CD14-positive monocyte (primary cell): ENCODE data around the gene KIAA1328. TPM values are rescaled to one million over a fixed set of nuclear protein-coding genes. Genes with fewer than 3 reads are reported as not detected.

Experiments used
- DNase-seq, 3 donors: peaks; one replicate each; pipeline ENCODE4 v3.0.0-alpha.2; 2011 to 2022
- H2AFZ ChIP-seq: 2 replicates; pipeline ENCODE4 v1.6.0; 2012; ENCODE audit warnings: mild to moderate bottlenecking, low read depth, low read length, inconsistent platforms; ENCODE audit not compliant: insufficient read depth, poor library complexity, severe bottlenecking
- H3K27ac ChIP-seq, 2 donors: 1 replicate in 1 of 2; 2 replicates in 1 of 2; pipeline ENCODE4 v1.5.1; 2012 to 2013; ENCODE audit warnings: low read length in 2 of 2, control low read depth in 1 of 2, inconsistent platforms in 1 of 2, low read depth in 1 of 2, mild to moderate bottlenecking in 1 of 2
- H3K27me3 ChIP-seq, 2 donors: one replicate each; pipeline versions ENCODE4 v1.6.0 to v1.6.1; 2011 to 2013; ENCODE audit warnings: low read length in 2 of 2; ENCODE audit not compliant: control insufficient read depth in 2 of 2, insufficient read depth in 2 of 2
- H3K36me3 ChIP-seq, 2 donors: replicated peaks in 1 of 2; 1 replicate in 1 of 2; 2 replicates in 1 of 2; pipeline versions ENCODE4 v1.5.1 to v1.6.1; 2012 to 2013; ENCODE audit warnings: low read length in 2 of 2, control low read depth in 1 of 2, inconsistent platforms in 1 of 2, mild to moderate bottlenecking in 1 of 2; ENCODE audit not compliant: insufficient read depth in 2 of 2, control insufficient read depth in 1 of 2
- H3K4me1 ChIP-seq, 2 donors: 1 replicate in 1 of 2; 2 replicates in 1 of 2; pipeline versions ENCODE4 v1.5.1 to v1.6.1; 2012 to 2013; ENCODE audit warnings: low read length in 2 of 2, control low read depth in 1 of 2, inconsistent platforms in 1 of 2, mild to moderate bottlenecking in 1 of 2, moderate library complexity in 1 of 2; ENCODE audit not compliant: insufficient read depth in 2 of 2, control insufficient read depth in 1 of 2
- H3K4me2 ChIP-seq: replicated peaks from 2 replicates; pipeline ENCODE3; 2012; ENCODE audit warnings: low read length, moderate library complexity, mild to moderate bottlenecking; ENCODE audit not compliant: poor library complexity, severe bottlenecking; ENCODE audit errors: extremely low read depth
- H3K4me3 ChIP-seq, 3 experiments: fragments of 200-600 bp in 1 of 3; sonication (generic) in 1 of 3; replicated peaks in 1 of 3; 1 replicate in 2 of 3; 2 replicates in 1 of 3; pipeline ENCODE4 v1.5.1; 2011 to 2013; ENCODE audit warnings: low read length in 3 of 3, mild to moderate bottlenecking in 3 of 3, control low read depth in 2 of 3, low read depth in 2 of 3, inconsistent platforms in 1 of 3, moderate library complexity in 1 of 3
- H3K79me2 ChIP-seq: 2 replicates; pipeline ENCODE4 v1.6.0; 2012; ENCODE audit warnings: mild to moderate bottlenecking, control low read depth, inconsistent platforms, low read length, moderate library complexity; ENCODE audit not compliant: insufficient read depth
- H3K9ac ChIP-seq: 2 replicates; pipeline ENCODE4 v1.6.0; 2017; ENCODE audit warnings: low read length, mild to moderate bottlenecking; ENCODE audit not compliant: insufficient read depth, poor library complexity, severe bottlenecking
- H3K9me3 ChIP-seq, 2 donors: replicated peaks in 1 of 2; 1 replicate in 1 of 2; 2 replicates in 1 of 2; pipeline versions ENCODE4 v1.5.1 to v1.6.1; 2012 to 2013; ENCODE audit warnings: low read length in 2 of 2, control low read depth in 1 of 2; ENCODE audit not compliant: control insufficient read depth in 1 of 2, insufficient read depth in 1 of 2
- H4K20me1 ChIP-seq: 2 replicates; pipeline ENCODE4 v1.6.0; 2012; ENCODE audit warnings: mild to moderate bottlenecking, low read length, control low read depth, moderate library complexity; ENCODE audit not compliant: insufficient read depth
- H3K27ac Mint-ChIP-seq, 7 donors: one replicate each; pipeline ENCODE4 v1.8.0; 2020; ENCODE audit warnings: mild to moderate bottlenecking in 7 of 7, mixed read lengths in 7 of 7, moderate library complexity in 6 of 7, inconsistent platforms in 2 of 7
- H3K27me3 Mint-ChIP-seq, 3 donors: one replicate each; pipeline ENCODE4 v1.8.0; 2021 to 2022; ENCODE audit warnings: low read depth in 3 of 3, mild to moderate bottlenecking in 3 of 3, mixed read lengths in 3 of 3, moderate library complexity in 3 of 3, inconsistent platforms in 1 of 3
- H3K36me3 Mint-ChIP-seq, 2 donors: one replicate each; pipeline ENCODE4 v1.8.0; 2020; ENCODE audit warnings: mixed read lengths in 2 of 2, inconsistent platforms in 1 of 2, mild to moderate bottlenecking in 1 of 2
- H3K4me1 Mint-ChIP-seq: one replicate; pipeline ENCODE4 v1.8.0; 2020; ENCODE audit warnings: mild to moderate bottlenecking, mixed read lengths
- H3K4me3 Mint-ChIP-seq, 2 donors: one replicate each; pipeline ENCODE4 v1.8.0; 2020; ENCODE audit warnings: mild to moderate bottlenecking in 2 of 2, mixed read lengths in 2 of 2, moderate library complexity in 1 of 2
- H3K9me3 Mint-ChIP-seq, 7 donors: one replicate each; pipeline ENCODE4 v1.8.0; 2020 to 2022; ENCODE audit warnings: mixed read lengths in 7 of 7, mild to moderate bottlenecking in 6 of 7, moderate library complexity in 6 of 7, inconsistent platforms in 2 of 7
- WGBS: methylation state at CpG from one replicate; pipeline ENCODE4 v1.1.5; 2013; ENCODE audit warnings: missing lambda C conversion rate; ENCODE audit not compliant: insufficient coverage; 5-methylcytosine and 5-hydroxymethylcytosine counted together
- intact Hi-C, 2 donors: fragments of 100-400 bp; cut with micrococcal nuclease; formaldehyde crosslinking; loops; one replicate each; pipeline versions ENCODE4 v1.15.0 to v1.15.1; 2023
- polyA plus RNA-seq, 3 donors: library from polyadenylated mRNA; depleted of rRNA in 1 of 3; unstranded in 2 of 3; stranded (reverse) in 1 of 3; fragments of 300-500 nt in 2 of 3; fragments of >200 nt in 1 of 3; fragmentation: Illumina TruSeq in 2 of 3; gene quantifications; 1 replicate in 2 of 3; 2 replicates in 1 of 3; pipeline ENCODE4 v1.2.3, GENCODE V29; 2012 to 2021
- TF ChIP-seq, protein P1 (sequence below): fragments of 200-600 bp; IDR thresholded peaks from one replicate; pipeline ENCODE4 v1.8.0; 2022; ENCODE audit warnings: antibody characterized with exemption, mild to moderate bottlenecking

Gene KIAA1328
- polyA plus RNA-seq, 3 donors: 3.7 to 3.9 (median 3.8) TPM

DNA sequence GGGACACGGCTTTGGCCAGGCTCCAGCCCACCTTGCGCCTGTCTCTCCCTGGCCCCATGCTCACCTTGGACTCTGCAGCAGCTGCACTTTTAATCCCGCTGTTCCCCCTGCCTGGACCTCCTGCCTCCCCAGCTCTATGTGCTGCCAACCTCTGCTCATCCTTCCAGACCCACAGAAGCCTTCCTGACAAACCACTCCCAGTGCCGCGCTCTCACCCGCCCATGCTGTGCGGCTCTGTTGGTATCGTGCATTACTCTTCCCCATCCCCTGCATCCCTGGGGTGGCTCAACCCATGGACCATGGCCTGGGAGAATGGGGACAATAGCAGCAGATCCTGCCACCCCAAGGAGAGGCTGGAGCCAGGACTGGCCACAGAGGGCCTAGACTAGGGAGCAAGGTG, 433.1 kb downstream of the KIAA1328 start:
- H3K4me2 ChIP-seq: no peak overlapping the region
- Mint-ChIP-seq H3K4me1 (no peaks in the 10 kb centered on the region), H3K9me3 (peaks cover 0 to 6% (median 2%) of the 10 kb centered on the region in 7 donors), H3K4me3 (no peak overlapping the region), H3K27me3 (peaks cover 7 to 13% (median 10%) of the 10 kb centered on the region in 3 donors), H3K27ac (no peak overlapping the region), H3K36me3 (no peaks in the 10 kb centered on the region)
- no peak for DNase-seq
- H2AFZ ChIP-seq: no peak overlapping the region
- no peaks in the 10 kb centered on the region for H3K79me2 ChIP-seq
- no peaks in the 10 kb centered on the region for H4K20me1 ChIP-seq
- H3K27ac ChIP-seq: no peak overlapping the region
- H3K9ac ChIP-seq: no peak overlapping the region
- H3K9me3 ChIP-seq: no peaks in the 10 kb centered on the region
- H3K4me3 ChIP-seq: no peak overlapping the region
- TF ChIP-seq, protein P1, sequence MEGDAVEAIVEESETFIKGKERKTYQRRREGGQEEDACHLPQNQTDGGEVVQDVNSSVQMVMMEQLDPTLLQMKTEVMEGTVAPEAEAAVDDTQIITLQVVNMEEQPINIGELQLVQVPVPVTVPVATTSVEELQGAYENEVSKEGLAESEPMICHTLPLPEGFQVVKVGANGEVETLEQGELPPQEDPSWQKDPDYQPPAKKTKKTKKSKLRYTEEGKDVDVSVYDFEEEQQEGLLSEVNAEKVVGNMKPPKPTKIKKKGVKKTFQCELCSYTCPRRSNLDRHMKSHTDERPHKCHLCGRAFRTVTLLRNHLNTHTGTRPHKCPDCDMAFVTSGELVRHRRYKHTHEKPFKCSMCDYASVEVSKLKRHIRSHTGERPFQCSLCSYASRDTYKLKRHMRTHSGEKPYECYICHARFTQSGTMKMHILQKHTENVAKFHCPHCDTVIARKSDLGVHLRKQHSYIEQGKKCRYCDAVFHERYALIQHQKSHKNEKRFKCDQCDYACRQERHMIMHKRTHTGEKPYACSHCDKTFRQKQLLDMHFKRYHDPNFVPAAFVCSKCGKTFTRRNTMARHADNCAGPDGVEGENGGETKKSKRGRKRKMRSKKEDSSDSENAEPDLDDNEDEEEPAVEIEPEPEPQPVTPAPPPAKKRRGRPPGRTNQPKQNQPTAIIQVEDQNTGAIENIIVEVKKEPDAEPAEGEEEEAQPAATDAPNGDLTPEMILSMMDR: no peak
- no peaks in the 10 kb centered on the region for H3K4me1 ChIP-seq
- peaks cover 0 to under 1% of the 10 kb centered on the region in 2 donors for H3K27me3 ChIP-seq
- no peaks in the 10 kb centered on the region for H3K36me3 ChIP-seq
- WGBS: 93% methylated on average over 3 of the region's 8 CpGs
- intact Hi-C loops: no loop called here

DNA sequence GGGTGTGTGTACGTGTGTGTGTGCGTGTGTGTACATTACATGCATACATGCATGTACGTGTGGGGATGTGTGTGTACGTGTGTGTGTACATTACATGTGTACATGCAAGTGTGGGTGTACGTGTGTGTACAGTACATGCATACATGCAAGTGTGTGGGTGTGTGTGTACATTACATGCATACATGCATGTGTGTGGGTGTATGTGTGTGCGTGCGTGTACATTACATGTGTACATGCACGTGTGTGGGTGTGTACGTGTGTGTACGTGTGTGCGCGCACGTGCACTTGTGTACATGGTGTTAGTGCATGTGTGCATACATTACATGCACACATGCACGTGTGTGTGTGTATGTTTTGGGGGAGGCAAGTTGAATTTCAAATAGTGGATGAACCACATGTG, 436.0 kb downstream of the KIAA1328 start:
- no peak overlapping the region for H3K4me3 Mint-ChIP-seq
- Histone ChIP-seq H3K4me2 (no peak overlapping the region), H3K27me3 (no peaks in the 10 kb centered on the region), H3K36me3 (no peaks in the 10 kb centered on the region), H3K27ac (no peak overlapping the region), H3K79me2 (no peaks in the 10 kb centered on the region), H3K9me3 (no peaks in the 10 kb centered on the region), H3K4me1 (no peaks in the 10 kb centered on the region), H3K4me3 (no peak overlapping the region), H2AFZ (no peak overlapping the region), H3K9ac (no peak overlapping the region), H4K20me1 (no peaks in the 10 kb centered on the region)
- 85% methylated on average over 13 of the region's 14 CpGs for WGBS
- no peaks in the 10 kb centered on the region for H3K36me3 Mint-ChIP-seq
- H3K27ac Mint-ChIP-seq: peak overlapping the region in 1 of 7 donors; percentile 76
- H3K9me3 Mint-ChIP-seq: peaks cover 0 to 6% (median 0%) of the 10 kb centered on the region in 7 donors
- TF ChIP-seq, protein P1: no peak
- H3K27me3 Mint-ChIP-seq: peaks cover 0 to 4% (median 3%) of the 10 kb centered on the region in 3 donors
- intact Hi-C loops: no loop called here
- DNase-seq: no peak
- H3K4me1 Mint-ChIP-seq: no peaks in the 10 kb centered on the region
